ENCODE data around the gene PDE11A. TPM values are rescaled to one million over a fixed set of nuclear protein-coding genes. Genes with fewer than 3 reads are reported as not detected.

PDE11A gene
- total and polyA plus RNA-seq, 2 of the 13 experiments (the other 11 are each of a cell fraction or from before 2014, with no cell fraction given): 1.2 to 1.7 TPM

DNA sequence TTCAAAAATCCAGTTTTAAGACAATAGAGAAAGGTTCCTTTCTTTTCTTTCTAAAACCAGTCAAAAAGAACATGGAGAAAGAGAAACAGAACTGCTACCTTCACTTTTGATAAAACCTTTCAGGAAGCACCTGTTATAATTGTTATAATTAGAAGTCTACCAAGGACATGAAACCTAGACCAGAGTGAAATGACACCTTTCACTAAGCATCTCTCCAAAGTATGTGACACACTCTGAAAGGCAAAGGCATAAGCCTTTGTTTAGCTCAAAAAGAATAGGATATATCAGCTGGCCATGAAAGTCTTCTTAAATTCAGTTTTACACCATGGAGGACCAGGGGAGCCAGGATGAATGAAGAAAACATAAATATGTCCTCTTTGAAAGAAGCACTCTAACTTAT, 20.9 kb upstream of the PDE11A start (continued):
- TF ChIP-seq, protein P1, sequence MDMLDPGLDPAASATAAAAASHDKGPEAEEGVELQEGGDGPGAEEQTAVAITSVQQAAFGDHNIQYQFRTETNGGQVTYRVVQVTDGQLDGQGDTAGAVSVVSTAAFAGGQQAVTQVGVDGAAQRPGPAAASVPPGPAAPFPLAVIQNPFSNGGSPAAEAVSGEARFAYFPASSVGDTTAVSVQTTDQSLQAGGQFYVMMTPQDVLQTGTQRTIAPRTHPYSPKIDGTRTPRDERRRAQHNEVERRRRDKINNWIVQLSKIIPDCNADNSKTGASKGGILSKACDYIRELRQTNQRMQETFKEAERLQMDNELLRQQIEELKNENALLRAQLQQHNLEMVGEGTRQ (IDR thresholded peaks at IDR 0.05; ENCODE audit: low read depth, low read length): no peak
- TF ChIP-seq, protein P1 (CRISPR knock-in tag; IDR thresholded peaks at IDR 0.05; ENCODE audit: borderline replicate concordance): no peak

DNA sequence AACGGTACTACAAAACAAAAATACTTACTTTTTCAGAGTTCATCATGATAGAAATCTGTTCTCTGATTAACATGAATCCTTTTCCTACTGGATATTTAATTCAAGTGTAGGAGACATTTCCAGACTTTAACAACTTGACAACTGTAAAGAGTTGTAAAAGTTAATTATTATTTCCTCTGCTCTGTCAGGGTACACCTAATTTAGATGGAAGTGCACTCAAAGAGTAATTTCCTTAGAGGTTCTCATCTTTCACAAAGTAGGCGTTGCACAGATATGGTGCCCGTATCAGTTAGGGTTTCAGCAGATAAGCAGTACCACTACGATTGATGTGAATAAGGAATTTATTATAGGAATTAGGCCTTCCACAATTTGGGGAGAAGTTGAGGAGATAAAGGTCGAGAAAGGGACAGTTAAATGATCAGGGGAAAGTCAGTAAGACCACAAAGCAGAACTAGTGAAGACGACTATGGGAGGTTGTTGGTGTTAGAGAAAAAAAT, 16.2 kb upstream of the PDE11A start:
- no peak overlapping the region for H3K9ac ChIP-seq (ENCODE audit: insufficient read depth, low read depth, low read length)
- intact Hi-C loops (cut with micrococcal nuclease; ENCODE audit: unreplicated experiment): no loop called here
- no peak overlapping the region for H3K4me2 ChIP-seq (ENCODE audit: low read depth, low read length)
- no peaks in the 10 kb centered on the region for H4K20me1 ChIP-seq (ENCODE audit: insufficient read depth, low read length)
- BruUV-seq (replicated peaks): no TSS peak
- DNase-seq (ENCODE audit: low spot score) (no peak), ATAC-seq (no peak), FAIRE-seq (no peak)
- no peaks in the 10 kb centered on the region for H3K36me3 ChIP-seq (replicated peaks in 1 of 2; ENCODE audit: control insufficient read depth in 1 of 2, insufficient read depth in 2 of 2, low read length in 2 of 2)
- no peak overlapping the region for H2AFZ ChIP-seq (ENCODE audit: low read length)
- WGBS (ENCODE audit: low lambda C conversion rate): 27% methylated on average over 6 of the region's 6 CpGs
- H3K4me3 ChIP-seq (replicated peaks in 1 of 3; ENCODE audit: insufficient read depth in 1 of 3, low read depth in 2 of 3, low read length in 3 of 3): no peak overlapping the region
- no peaks in the 10 kb centered on the region for H3K9me3 ChIP-seq (ENCODE audit: low read length)
- POLR2A ChIA-PET: no interaction called here
- no peaks in the 10 kb centered on the region for H3K79me2 ChIP-seq (ENCODE audit: insufficient read depth, low read length)
- in situ Hi-C loops (cut with HindIII; ENCODE audit: extremely low pct_ligation_motif_present, low pct_unique_long_range_greater_than_20kb): no loop called here
- no peak overlapping the region for H3K27ac ChIP-seq (ENCODE audit: extremely low read length, insufficient read depth, low read length)
- CTCF ChIA-PET (ENCODE audit: low intra/inter-chr PET ratio, low total read pairs): no interaction called here
- H3K4me1 ChIP-seq (ENCODE audit: insufficient read depth, low read length): no peaks in the 10 kb centered on the region
- H3K27me3 ChIP-seq (ENCODE audit: control insufficient read depth in 1 of 2, insufficient read depth in 2 of 2, low read length in 2 of 2): no peaks in the 10 kb centered on the region; a peak in 1 of 5 replicates
- TF ChIP-seq ZNF782 (CRISPR knock-in tag; IDR thresholded peaks at IDR 0.05; ENCODE audit: borderline replicate concordance) (no peak), AGO1 (IDR thresholded peaks at IDR 0.05; ENCODE audit: low read depth, low read length, poor library complexity, severe bottlenecking) (no peak), ZNF547 (CRISPR knock-in tag; IDR thresholded peaks at IDR 0.05) (no peak), MATR3 (CRISPR knock-in tag; IDR thresholded peaks at IDR 0.05) (no peak), ZNF496 (CRISPR knock-in tag; IDR thresholded peaks at IDR 0.05; ENCODE audit: insufficient replicate concordance) (no peak), GATAD1 (CRISPR knock-in tag; IDR thresholded peaks at IDR 0.05) (no peak), IRX3 (CRISPR knock-in tag; IDR thresholded peaks at IDR 0.05; ENCODE audit: borderline replicate concordance, low read depth) (no peak), MXD4 (CRISPR knock-in tag; IDR thresholded peaks at IDR 0.05) (no peak), ZNF10 (CRISPR knock-in tag; IDR thresholded peaks at IDR 0.05; ENCODE audit: borderline replicate concordance, low read depth) (no peak)
- TF ChIP-seq, protein P2, sequence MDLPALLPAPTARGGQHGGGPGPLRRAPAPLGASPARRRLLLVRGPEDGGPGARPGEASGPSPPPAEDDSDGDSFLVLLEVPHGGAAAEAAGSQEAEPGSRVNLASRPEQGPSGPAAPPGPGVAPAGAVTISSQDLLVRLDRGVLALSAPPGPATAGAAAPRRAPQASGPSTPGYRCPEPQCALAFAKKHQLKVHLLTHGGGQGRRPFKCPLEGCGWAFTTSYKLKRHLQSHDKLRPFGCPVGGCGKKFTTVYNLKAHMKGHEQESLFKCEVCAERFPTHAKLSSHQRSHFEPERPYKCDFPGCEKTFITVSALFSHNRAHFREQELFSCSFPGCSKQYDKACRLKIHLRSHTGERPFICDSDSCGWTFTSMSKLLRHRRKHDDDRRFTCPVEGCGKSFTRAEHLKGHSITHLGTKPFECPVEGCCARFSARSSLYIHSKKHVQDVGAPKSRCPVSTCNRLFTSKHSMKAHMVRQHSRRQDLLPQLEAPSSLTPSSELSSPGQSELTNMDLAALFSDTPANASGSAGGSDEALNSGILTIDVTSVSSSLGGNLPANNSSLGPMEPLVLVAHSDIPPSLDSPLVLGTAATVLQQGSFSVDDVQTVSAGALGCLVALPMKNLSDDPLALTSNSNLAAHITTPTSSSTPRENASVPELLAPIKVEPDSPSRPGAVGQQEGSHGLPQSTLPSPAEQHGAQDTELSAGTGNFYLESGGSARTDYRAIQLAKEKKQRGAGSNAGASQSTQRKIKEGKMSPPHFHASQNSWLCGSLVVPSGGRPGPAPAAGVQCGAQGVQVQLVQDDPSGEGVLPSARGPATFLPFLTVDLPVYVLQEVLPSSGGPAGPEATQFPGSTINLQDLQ (CRISPR knock-in tag; IDR thresholded peaks at IDR 0.05): no peak
- TF ChIP-seq, protein P3, sequence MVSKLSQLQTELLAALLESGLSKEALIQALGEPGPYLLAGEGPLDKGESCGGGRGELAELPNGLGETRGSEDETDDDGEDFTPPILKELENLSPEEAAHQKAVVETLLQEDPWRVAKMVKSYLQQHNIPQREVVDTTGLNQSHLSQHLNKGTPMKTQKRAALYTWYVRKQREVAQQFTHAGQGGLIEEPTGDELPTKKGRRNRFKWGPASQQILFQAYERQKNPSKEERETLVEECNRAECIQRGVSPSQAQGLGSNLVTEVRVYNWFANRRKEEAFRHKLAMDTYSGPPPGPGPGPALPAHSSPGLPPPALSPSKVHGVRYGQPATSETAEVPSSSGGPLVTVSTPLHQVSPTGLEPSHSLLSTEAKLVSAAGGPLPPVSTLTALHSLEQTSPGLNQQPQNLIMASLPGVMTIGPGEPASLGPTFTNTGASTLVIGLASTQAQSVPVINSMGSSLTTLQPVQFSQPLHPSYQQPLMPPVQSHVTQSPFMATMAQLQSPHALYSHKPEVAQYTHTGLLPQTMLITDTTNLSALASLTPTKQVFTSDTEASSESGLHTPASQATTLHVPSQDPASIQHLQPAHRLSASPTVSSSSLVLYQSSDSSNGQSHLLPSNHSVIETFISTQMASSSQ (IDR thresholded peaks at IDR 0.05; ENCODE audit: low read depth): no peak
- TF ChIP-seq, protein P3 (CRISPR knock-in tag; IDR thresholded peaks at IDR 0.05; ENCODE audit: borderline replicate concordance): no peak
